K562 (cell line): Measurements from ENCODE around the gene NEURL4. TPM values are rescaled to one million over a fixed set of nuclear protein-coding genes. Genes with fewer than 3 reads are reported as not detected.

Experiments
- ATAC-seq: fragments of 200-7000 bp; cut with Tn5 transposase; 3 replicates; pipeline ENCODE4 v1.9.1; 2020; ENCODE audit warnings: moderate library complexity
- BruUV-seq: library from RNA; stranded (reverse); fragments of 400-500 nt; replicated peaks from 2 replicates; lab custom pipeline; 2021; lab: Mats Ljungman, UMichigan
- CTCF ChIA-PET: fragments of 300-600 bp; formaldehyde crosslinking; extraction: SDS; loops from one replicate; lab custom pipeline; 2021; ENCODE audit warnings: low intra/inter-chr PET ratio; lab: Yijun Ruan, JAX
- POLR2A ChIA-PET: fragments of 300-600, 350-650 bp; sonication (Branson Sonifier 250); formaldehyde crosslinking; extraction: SDS; loops from one replicate; lab custom pipeline; 2021; ENCODE audit warnings: antibody characterized with exemption, inconsistent platforms; lab: Yijun Ruan, JAX
- DNase-seq, 4 experiments: peaks; one replicate each; pipeline versions ENCODE4 v3.0.0 to v3.0.0-alpha.2; 2011 to 2018; ENCODE audit warnings: low spot score in 3 of 4, mixed read lengths in 3 of 4; ENCODE audit errors: extremely low read depth in 1 of 4
- FAIRE-seq: peaks from 2 replicates; lab custom pipeline; 2011; peaks lifted over from hg19 to GRCh38; lab: Jason Lieb, UNC
- H2AFZ ChIP-seq: 2 replicates; pipeline ENCODE4 v1.6.0; 2011; ENCODE audit warnings: low read depth, low read length, control low read depth, inconsistent platforms
- H3K27ac ChIP-seq: fragments of 200-600 bp; 3 replicates; pipeline ENCODE4 v1.8.0; 2011; ENCODE audit warnings: low read depth, mild to moderate bottlenecking, control low read depth, inconsistent platforms, low read length, moderate library complexity, mixed read lengths; ENCODE audit errors: extremely low read depth
- H3K27me3 ChIP-seq, 2 experiments: fragments of 300-600 bp in 1 of 2; 2 replicates in 1 of 2; 3 replicates in 1 of 2; pipeline versions ENCODE4 v1.6.0 to v1.8.0; 2011; ENCODE audit warnings: inconsistent platforms in 2 of 2, low read length in 2 of 2, mild to moderate bottlenecking in 1 of 2, mixed read lengths in 1 of 2, moderate library complexity in 1 of 2; ENCODE audit not compliant: control insufficient read depth in 2 of 2, insufficient read depth in 2 of 2
- H3K36me3 ChIP-seq: fragments of 300-600 bp; 3 replicates; pipeline ENCODE4 v1.8.0; 2011; ENCODE audit warnings: mild to moderate bottlenecking, low read length, inconsistent platforms; ENCODE audit not compliant: control insufficient read depth, insufficient read depth
- H3K4me1 ChIP-seq, 2 experiments: fragments of 200-600 bp in 1 of 2; replicated peaks in 1 of 2; 2 replicates in 1 of 2; 3 replicates in 1 of 2; pipeline versions ENCODE4 v1.5.1 to v1.8.0; 2011; ENCODE audit warnings: inconsistent platforms in 2 of 2, low read length in 2 of 2, mild to moderate bottlenecking in 1 of 2, mixed read lengths in 1 of 2, moderate library complexity in 1 of 2; ENCODE audit not compliant: control insufficient read depth in 2 of 2, insufficient read depth in 2 of 2
- H3K4me2 ChIP-seq: 2 replicates; pipeline ENCODE4 v1.6.1; 2011; ENCODE audit warnings: low read length, control low read depth, inconsistent platforms, mixed read lengths; ENCODE audit not compliant: insufficient read depth
- H3K4me3 ChIP-seq: fragments of 200-600 bp; sonication (generic), shearing (Covaris generic); 2 replicates; pipeline ENCODE4 v1.5.1; 2016; ENCODE audit warnings: control low read depth, inconsistent platforms
- H3K79me2 ChIP-seq: fragments of 200-600 bp; 3 replicates; pipeline ENCODE4 v1.8.0; 2011; ENCODE audit warnings: low read length, inconsistent platforms; ENCODE audit not compliant: control insufficient read depth, insufficient read depth
- H3K9ac ChIP-seq, 2 experiments: 2 replicates each; pipeline versions ENCODE4 v1.6.0 to v1.6.1; 2011; ENCODE audit warnings: low read depth in 2 of 2, low read length in 2 of 2, control low read depth in 1 of 2, inconsistent platforms in 1 of 2, mild to moderate bottlenecking in 1 of 2, mixed read lengths in 1 of 2; ENCODE audit not compliant: insufficient read depth in 1 of 2
- H3K9me1 ChIP-seq: one replicate; pipeline ENCODE4 v1.6.0; 2011; ENCODE audit warnings: inconsistent platforms, mild to moderate bottlenecking, low read length, moderate library complexity; ENCODE audit not compliant: control insufficient read depth, insufficient read depth
- H3K9me3 ChIP-seq: replicated peaks from 2 replicates; pipeline ENCODE4 v1.5.1; 2011; ENCODE audit warnings: low read depth, low read length, inconsistent platforms; ENCODE audit not compliant: control insufficient read depth, insufficient read depth
- H4K20me1 ChIP-seq: replicated peaks from 2 replicates; pipeline ENCODE4 v1.6.1; 2011; ENCODE audit warnings: low read length, inconsistent platforms, mixed read lengths; ENCODE audit not compliant: control insufficient read depth, insufficient read depth
- CHD4 ChIP-seq: fragments of 200-600 bp; sonication (generic); IDR thresholded peaks from 3 replicates; pipeline ENCODE4 v1.6.1; 2012; ENCODE audit warnings: low read depth, mild to moderate bottlenecking, mixed read lengths, low read length, inconsistent platforms; ENCODE audit not compliant: insufficient read depth, insufficient replicate concordance, poor library complexity, severe bottlenecking
- ELK3 ChIP-seq: fragments of 450-650 bp; formaldehyde crosslinking; IDR thresholded peaks from 2 replicates; pipeline ENCODE4 v1.4.0; 2020; ENCODE audit warnings: mild to moderate bottlenecking
- HMGXB4 ChIP-seq: sonication (generic); formaldehyde crosslinking; IDR thresholded peaks from 2 replicates; pipeline ENCODE4 v1.8.1; 2023; ENCODE audit warnings: mild to moderate bottlenecking, missing genetic modification reagents
- SMC3 ChIP-seq: conservative IDR thresholded peaks from 2 replicates; pipeline ENCODE4 v1.6.1; 2011; ENCODE audit warnings: low read depth, low read length, improper control_type of control experiment; ENCODE audit not compliant: insufficient read depth
- SNIP1 ChIP-seq: fragments of 450-650 bp; IDR thresholded peaks from 2 replicates; pipeline ENCODE4 v1.7.1; 2017; ENCODE audit warnings: low read depth, mild to moderate bottlenecking
- THRA ChIP-seq: fragments of 450-650 bp; IDR thresholded peaks from 2 replicates; pipeline ENCODE4 v1.6.1; 2017; ENCODE audit warnings: mild to moderate bottlenecking, moderate library complexity
- ZNF12 ChIP-seq: sonication (generic); formaldehyde crosslinking; IDR thresholded peaks from 2 replicates; pipeline ENCODE4 v1.4.0; 2020; ENCODE audit warnings: mild to moderate bottlenecking, missing genetic modification reagents
- WGBS: fragments of 100-300 bp; shearing (Covaris generic); methylation state at CpG from one replicate; pipeline ENCODE4 v1.1.6; 2016; ENCODE audit warnings: low coverage, mixed read lengths; ENCODE audit not compliant: insufficient coverage; ENCODE audit errors: missing lambda C conversion rate; 5-methylcytosine and 5-hydroxymethylcytosine counted together
- in situ Hi-C: fragments of 300-500 bp; cut with MboI; formaldehyde crosslinking; loops from 4 replicates; pipeline ENCODE4 v1.15.0; 2018; ENCODE audit warnings: inconsistent platforms, mixed read lengths
- intact Hi-C: fragments of 100-400 bp; cut with micrococcal nuclease; formaldehyde crosslinking; loops from 2 replicates; pipeline ENCODE4 v1.14.2; 2022
- polyA plus RNA-seq, 8 experiments: library from polyadenylated mRNA; depleted of rRNA in 4 of 8; stranded (reverse) in 5 of 8; unstranded in 3 of 8; fragments of >200 nt; fragmentation: Nextera tagmentation in 2 of 8; fragmentation: Illumina TruSeq in 1 of 8; extraction: Ambion mirVana in 2 of 8; extraction: Trizol in 1 of 8; gene quantifications; 2 replicates each; pipeline versions ENCODE4 v1.2.1 to v1.2.3, GENCODE V29; 2011 to 2014; ENCODE audit warnings: inconsistent platforms in 1 of 8, missing spikeins in 1 of 8
- total RNA-seq, 7 experiments: library from RNA; depleted of rRNA in 6 of 7; stranded (reverse); fragments of >200 nt in 6 of 7; fragmentation: Illumina TruSeq in 2 of 7; extraction: Trizol in 2 of 7; gene quantifications; 2 replicates each; pipeline versions ENCODE4 v1.2.1 to v1.2.3, GENCODE V29; 2011 to 2021; ENCODE audit warnings: low replicate concordance in 1 of 7

Gene NEURL4
- total and polyA plus RNA-seq, 9 of the 15 experiments (the other 6 are each of a cell fraction or from before 2014, with no cell fraction given) = 0.08 to 37.4 (median 11.5) TPM

- no peak for TF ChIP-seq SMC3
These were observed 2.1 kb downstream of the NEURL4 start (continued) for GRCh38 chr17:7327056-7327455.

GRCh38 chr17:7326186-7326585 is 2.9 kb downstream of the NEURL4 start:
- POLR2A ChIA-PET = interaction anchor here (0.6 to 1.5 kb wide), 2 partner anchors 13 to 487 kb away, joined by 3 read pairs; no protein-coding TSS in a partner anchor
- in situ Hi-C loops = no loop called here

More at GRCh38 chr17:7326186-7326585, 2.9 kb downstream of the NEURL4 start:
- 92% methylated on average over 8 of the region's 11 CpGs for WGBS
- Histone ChIP-seq H4K20me1 (no peaks in the 10 kb centered on the region), H3K9ac (no peak overlapping the region), H3K9me1 (no peaks in the 10 kb centered on the region), H3K36me3 (peaks cover 54% of the 10 kb centered on the region; the same call in 2 of the 3 replicates), H3K79me2 (peaks cover 16% of the 10 kb centered on the region), H3K4me2 (no peak overlapping the region), H3K27ac (no peak overlapping the region), H3K9me3 (no peaks in the 10 kb centered on the region), H3K4me1 (peaks cover 4 to 34% of the 10 kb centered on the region in 2 experiments; a peak in 4 of 5 replicates), H3K27me3 (no peaks in the 10 kb centered on the region), H2AFZ (no peak overlapping the region), H3K4me3 (no peak overlapping the region)
- no peak for ATAC-seq
- DNase-seq = no peak
- TF ChIP-seq THRA (no peak), SNIP1 (no peak), CHD4 (no peak), HMGXB4 (no peak), ZNF12 (CRISPR knock-in tag) (no peak), ELK3 (CRISPR knock-in tag) (no peak)
- FAIRE-seq = no peak
- BruUV-seq = no TSS peak
- CTCF ChIA-PET = no interaction called here
- intact Hi-C loops = no loop called here
